ENCODE data around the gene GNG14.
A peak's percentile ranks its signal among the peaks of the same experiment; 100 is the strongest.

Gene GNG14

DNA sequence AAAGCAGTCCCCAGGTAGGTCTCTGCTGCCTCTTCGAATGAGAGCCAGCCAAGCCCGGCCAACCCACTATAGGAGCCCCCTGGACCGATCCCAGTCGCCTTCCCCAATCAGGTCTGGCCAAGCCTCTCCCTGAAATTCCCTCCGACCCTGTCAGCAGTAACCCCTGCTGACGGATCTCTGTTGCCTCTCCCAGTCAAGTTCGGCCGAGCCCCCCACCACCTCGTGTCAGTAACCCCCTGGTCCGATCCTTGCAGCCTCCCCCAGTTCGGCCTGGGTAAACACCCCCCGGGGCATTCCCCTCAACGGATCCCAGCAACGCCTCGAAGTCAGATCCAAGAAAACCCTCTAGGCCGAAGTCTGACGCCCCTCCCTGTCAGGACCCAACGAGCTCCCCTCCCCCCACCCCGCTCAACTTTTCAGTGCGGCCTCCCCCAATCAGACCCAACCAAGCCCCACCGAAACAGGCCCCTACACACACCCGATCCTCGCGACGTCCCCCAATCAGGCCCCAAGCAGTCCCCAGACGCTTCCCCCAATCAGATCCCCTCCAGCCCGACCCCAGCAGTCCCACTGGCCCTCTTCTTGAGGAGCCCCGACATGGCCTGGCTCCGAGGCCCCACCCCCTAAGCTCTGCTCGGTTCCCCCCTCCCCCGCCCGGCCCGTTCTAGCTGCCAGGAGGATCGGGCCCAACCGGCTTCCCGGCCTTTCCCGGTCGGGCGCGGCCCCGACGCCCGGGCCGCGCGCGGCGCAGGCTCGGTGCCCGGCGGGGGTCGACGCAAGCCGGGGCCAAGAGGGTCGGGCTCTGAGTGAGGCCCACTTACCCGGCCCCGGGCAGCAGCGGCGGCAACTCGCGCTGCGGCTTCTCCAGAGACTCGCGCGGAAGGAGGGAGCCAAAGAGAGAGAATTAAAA lies 34.1 kb downstream of the GNG14 start:
- TF ChIP-seq SIN3A (IDR thresholded peaks at IDR 0.05; ENCODE audit: borderline replicate concordance, insufficient read depth, low read length): no peak
- no peak for TF ChIP-seq POLR2AphosphoS5 (IDR thresholded peaks at IDR 0.05; ENCODE audit: low read depth, low read length)
- TF ChIP-seq TAF1 (IDR thresholded peaks at IDR 0.05; ENCODE audit: borderline replicate concordance, insufficient read depth, low read length): no peak
- no peak for TF ChIP-seq FOXP2 (optimal IDR thresholded peaks at IDR 0.05; ENCODE audit: borderline replicate concordance, extremely low read depth, extremely low read length, insufficient read depth)
- TF ChIP-seq, protein P1, sequence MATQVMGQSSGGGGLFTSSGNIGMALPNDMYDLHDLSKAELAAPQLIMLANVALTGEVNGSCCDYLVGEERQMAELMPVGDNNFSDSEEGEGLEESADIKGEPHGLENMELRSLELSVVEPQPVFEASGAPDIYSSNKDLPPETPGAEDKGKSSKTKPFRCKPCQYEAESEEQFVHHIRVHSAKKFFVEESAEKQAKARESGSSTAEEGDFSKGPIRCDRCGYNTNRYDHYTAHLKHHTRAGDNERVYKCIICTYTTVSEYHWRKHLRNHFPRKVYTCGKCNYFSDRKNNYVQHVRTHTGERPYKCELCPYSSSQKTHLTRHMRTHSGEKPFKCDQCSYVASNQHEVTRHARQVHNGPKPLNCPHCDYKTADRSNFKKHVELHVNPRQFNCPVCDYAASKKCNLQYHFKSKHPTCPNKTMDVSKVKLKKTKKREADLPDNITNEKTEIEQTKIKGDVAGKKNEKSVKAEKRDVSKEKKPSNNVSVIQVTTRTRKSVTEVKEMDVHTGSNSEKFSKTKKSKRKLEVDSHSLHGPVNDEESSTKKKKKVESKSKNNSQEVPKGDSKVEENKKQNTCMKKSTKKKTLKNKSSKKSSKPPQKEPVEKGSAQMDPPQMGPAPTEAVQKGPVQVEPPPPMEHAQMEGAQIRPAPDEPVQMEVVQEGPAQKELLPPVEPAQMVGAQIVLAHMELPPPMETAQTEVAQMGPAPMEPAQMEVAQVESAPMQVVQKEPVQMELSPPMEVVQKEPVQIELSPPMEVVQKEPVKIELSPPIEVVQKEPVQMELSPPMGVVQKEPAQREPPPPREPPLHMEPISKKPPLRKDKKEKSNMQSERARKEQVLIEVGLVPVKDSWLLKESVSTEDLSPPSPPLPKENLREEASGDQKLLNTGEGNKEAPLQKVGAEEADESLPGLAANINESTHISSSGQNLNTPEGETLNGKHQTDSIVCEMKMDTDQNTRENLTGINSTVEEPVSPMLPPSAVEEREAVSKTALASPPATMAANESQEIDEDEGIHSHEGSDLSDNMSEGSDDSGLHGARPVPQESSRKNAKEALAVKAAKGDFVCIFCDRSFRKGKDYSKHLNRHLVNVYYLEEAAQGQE (IDR thresholded peaks at IDR 0.05; ENCODE audit: insufficient read depth in 1 of 2, low read depth in 2 of 2, low read length in 2 of 2): no peak

- peak; percentile 86; the same call in 1 of the 2 replicates for TF ChIP-seq TAF1 (IDR thresholded peaks at IDR 0.05; ENCODE audit: borderline replicate concordance, insufficient read depth, low read length)
- TF ChIP-seq POLR2AphosphoS5 (IDR thresholded peaks at IDR 0.05; ENCODE audit: low read depth, low read length): peak; percentile 92
- TF ChIP-seq, protein P1 (IDR thresholded peaks at IDR 0.05; ENCODE audit: insufficient read depth in 1 of 2, low read depth in 2 of 2, low read length in 2 of 2): no peak
- peak; percentile 91; the same call in 1 of the 2 replicates for TF ChIP-seq SIN3A (IDR thresholded peaks at IDR 0.05; ENCODE audit: borderline replicate concordance, insufficient read depth, low read length)
These were observed 35.0 kb downstream of the GNG14 start for GRCh38 chr19:12722566-12723380.

DNA sequence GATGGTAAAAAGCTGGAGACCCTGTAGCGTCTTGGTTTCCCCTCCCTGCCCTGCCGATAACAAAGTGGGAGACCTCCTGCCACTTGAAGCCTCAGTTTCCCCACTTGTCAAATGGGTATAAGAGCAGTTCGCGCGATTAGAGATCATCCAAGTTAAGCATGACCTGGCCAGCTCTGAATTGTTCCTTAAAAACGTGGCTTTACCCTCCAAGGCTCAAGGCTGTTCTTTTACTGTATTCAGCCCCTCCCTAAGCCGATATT lies 35.5 kb downstream of the GNG14 start:
- TF ChIP-seq, protein P1 (IDR thresholded peaks at IDR 0.05; ENCODE audit: insufficient read depth in 1 of 2, low read depth in 2 of 2, low read length in 2 of 2): no peak
- TF ChIP-seq POLR2AphosphoS5 (IDR thresholded peaks at IDR 0.05; ENCODE audit: low read depth, low read length) (no peak), FOXP2 (optimal IDR thresholded peaks at IDR 0.05; ENCODE audit: borderline replicate concordance, extremely low read depth, extremely low read length, insufficient read depth) (no peak), SIN3A (IDR thresholded peaks at IDR 0.05; ENCODE audit: borderline replicate concordance, insufficient read depth, low read length) (no peak), TAF1 (IDR thresholded peaks at IDR 0.05; ENCODE audit: borderline replicate concordance, insufficient read depth, low read length) (no peak)

DNA sequence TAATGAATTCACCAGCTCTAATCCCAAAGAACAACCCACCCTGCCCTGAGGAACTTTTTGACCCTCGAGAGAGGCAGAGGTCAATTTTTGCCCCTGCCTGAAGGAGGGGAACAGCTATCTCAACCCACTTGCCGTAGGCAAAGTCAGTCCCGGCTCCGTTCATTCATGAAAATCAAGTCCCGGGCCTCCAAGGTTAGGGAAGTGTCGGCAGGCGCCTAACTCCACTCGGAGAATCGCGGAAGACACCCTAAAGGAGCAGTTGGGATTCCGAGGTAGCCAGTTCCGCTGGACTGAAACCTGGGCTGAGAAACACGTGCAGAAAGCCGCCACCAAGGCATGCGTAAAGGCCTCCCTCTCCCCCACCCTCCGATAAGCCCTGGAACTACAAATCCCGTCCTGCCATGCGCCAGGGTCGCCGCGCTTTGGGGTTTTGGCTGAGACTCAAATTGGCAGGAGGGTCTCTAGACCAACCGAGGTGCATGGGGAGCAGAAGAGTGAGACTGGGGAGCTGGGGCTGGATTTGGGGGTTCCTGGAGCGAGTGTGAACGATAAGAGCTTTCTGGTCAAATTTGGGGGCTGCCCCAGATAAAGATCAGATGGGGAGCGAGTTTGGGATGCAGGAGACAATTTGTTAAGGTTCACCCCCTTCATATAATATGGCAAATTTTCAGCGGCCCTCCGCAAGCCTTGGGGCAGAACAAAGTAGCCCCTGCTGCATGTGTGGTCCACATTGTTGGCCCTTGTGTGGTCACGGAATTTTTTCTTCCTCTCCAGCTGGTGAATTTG lies 36.0 kb downstream of the GNG14 start, which contains the start of gene TNPO2:
Gene TNPO2 (minus strand): TSS at position 292 of the 786 bp plus-strand sequence. CDS start 2,955 bp downstream, outside the sequence.
- peak; percentile 84 for TF ChIP-seq POLR2AphosphoS5 (IDR thresholded peaks at IDR 0.05; ENCODE audit: low read depth, low read length)
- TF ChIP-seq, protein P1 (IDR thresholded peaks at IDR 0.05; ENCODE audit: insufficient read depth in 1 of 2, low read depth in 2 of 2, low read length in 2 of 2): 0 out of 4 replicates have a peak, but pooled peaks of 1 of the 2 experiments have one; percentile 14
- TF ChIP-seq FOXP2 (optimal IDR thresholded peaks at IDR 0.05; ENCODE audit: borderline replicate concordance, extremely low read depth, extremely low read length, insufficient read depth): peak; percentile 12
- TF ChIP-seq TAF1 (IDR thresholded peaks at IDR 0.05; ENCODE audit: borderline replicate concordance, insufficient read depth, low read length): no peak
- TF ChIP-seq SIN3A (IDR thresholded peaks at IDR 0.05; ENCODE audit: borderline replicate concordance, insufficient read depth, low read length): no peak

Measured in PFSK-1 (cell line).